T-helper 1 cell treated with Interleukin-12 subunit alpha and Interleukin-12 subunit beta and Interleukin-4 antibody, amounts not matched to agents 30 μg/mL and 1 μg/mL, for 36 hours (primary cell): Measurements from ENCODE around the gene ARHGEF11.

ENCODE experiments used
- H3K27ac Mint-ChIP-seq: one replicate; pipeline ENCODE4 v1.8.0; 2021; ENCODE audit warnings: mild to moderate bottlenecking, mixed read lengths
- H3K27me3 Mint-ChIP-seq: one replicate; pipeline ENCODE4 v1.8.0; 2021; ENCODE audit warnings: low read depth, mixed read lengths
- H3K36me3 Mint-ChIP-seq: one replicate; pipeline ENCODE4 v1.8.0; 2021; ENCODE audit warnings: low read depth, mixed read lengths
- H3K4me1 Mint-ChIP-seq: one replicate; pipeline ENCODE4 v1.8.0; 2021; ENCODE audit warnings: low read depth, mixed read lengths
- H3K4me3 Mint-ChIP-seq: one replicate; pipeline ENCODE4 v1.8.0; 2021; ENCODE audit warnings: mild to moderate bottlenecking, moderate library complexity, mixed read lengths
- H3K9me3 Mint-ChIP-seq: one replicate; pipeline ENCODE4 v1.8.0; 2021; ENCODE audit warnings: mixed read lengths

Gene ARHGEF11

DNA sequence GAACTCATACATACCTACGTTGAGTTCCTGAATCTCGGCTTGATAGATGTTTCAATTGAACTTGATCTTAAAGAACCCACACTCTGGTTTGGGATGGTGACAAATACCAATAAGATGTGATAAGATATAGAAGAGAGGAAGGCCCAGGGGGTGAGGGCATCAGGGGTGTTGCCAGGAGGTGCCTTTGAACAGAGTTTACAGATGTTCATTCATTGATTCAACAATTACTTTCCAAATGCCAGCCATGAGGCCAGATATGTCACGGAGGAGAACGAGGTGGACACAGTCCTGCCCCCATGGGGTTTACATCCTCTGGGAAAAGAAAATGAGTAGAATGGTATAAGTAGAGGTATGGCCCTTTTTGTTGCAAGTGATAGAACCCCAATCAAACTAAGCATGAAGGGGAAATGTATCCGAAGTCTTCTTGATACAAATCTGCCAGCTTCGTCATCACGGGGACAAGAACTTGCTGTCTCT lies 124.5 kb downstream of the ARHGEF11 start:
- Mint-ChIP-seq H3K27me3 (peaks cover 90% of the 10 kb centered on the region), H3K4me3 (no peak overlapping the region), H3K4me1 (peaks cover 6% of the 10 kb centered on the region), H3K36me3 (no peaks in the 10 kb centered on the region), H3K27ac (no peak overlapping the region), H3K9me3 (no peaks in the 10 kb centered on the region)

GRCh38 chr1:156920233-156921052 lies 125.1 kb downstream of the ARHGEF11 start, which contains the start of gene LRRC71:
Gene LRRC71 (plus strand): TSS chr1:156920632. CDS start chr1:156920804, 172 bp downstream.
- Mint-ChIP-seq H3K4me3 (no peak within 1 kb of the TSS), H3K4me1 (peaks cover 6% of the 10 kb centered on the region), H3K27me3 (peaks cover 88% of the 10 kb centered on the region), H3K9me3 (no peaks in the 10 kb centered on the region), H3K36me3 (no peaks in the 10 kb centered on the region), H3K27ac (no peak within 1 kb of the TSS)

- Mint-ChIP-seq H3K27me3 (peaks cover 40% of the 10 kb centered on the region), H3K4me3 (no peak overlapping the region), H3K27ac (no peak overlapping the region), H3K9me3 (no peaks in the 10 kb centered on the region), H3K36me3 (no peaks in the 10 kb centered on the region), H3K4me1 (no peaks in the 10 kb centered on the region)
Observed at GRCh38 chr1:156914440-156914856, 131.1 kb downstream of the ARHGEF11 start.

- H3K27ac Mint-ChIP-seq, result no peak overlapping the region
- no peak overlapping the region for H3K4me3 Mint-ChIP-seq
- peaks cover 35% of the 10 kb centered on the region for H3K27me3 Mint-ChIP-seq
- H3K4me1 Mint-ChIP-seq, result no peaks in the 10 kb centered on the region
- no peaks in the 10 kb centered on the region for H3K36me3 Mint-ChIP-seq
- H3K9me3 Mint-ChIP-seq, result no peaks in the 10 kb centered on the region
Observed at GRCh38 chr1:156913809-156914387, 131.6 kb downstream of the ARHGEF11 start.

GRCh38 chr1:156912861-156913808 lies 132.4 kb downstream of the ARHGEF11 start:
- H3K9me3 Mint-ChIP-seq, result no peaks in the 10 kb centered on the region
- H3K27me3 Mint-ChIP-seq, result peaks cover 27% of the 10 kb centered on the region
- H3K4me3 Mint-ChIP-seq, result no peak overlapping the region
- H3K27ac Mint-ChIP-seq, result no peak overlapping the region
- H3K4me1 Mint-ChIP-seq, result no peaks in the 10 kb centered on the region
- no peaks in the 10 kb centered on the region for H3K36me3 Mint-ChIP-seq

- H3K27ac Mint-ChIP-seq, result no peak overlapping the region
- H3K4me3 Mint-ChIP-seq, result no peak overlapping the region
- no peaks in the 10 kb centered on the region for H3K9me3 Mint-ChIP-seq
- H3K27me3 Mint-ChIP-seq, result peaks cover 23% of the 10 kb centered on the region
- H3K36me3 Mint-ChIP-seq, result no peaks in the 10 kb centered on the region
- no peaks in the 10 kb centered on the region for H3K4me1 Mint-ChIP-seq
Observed at GRCh38 chr1:156912310-156912709, 133.2 kb downstream of the ARHGEF11 start.

GRCh38 chr1:156911577-156912298 lies 133.8 kb downstream of the ARHGEF11 start:
- Mint-ChIP-seq H3K36me3 (no peaks in the 10 kb centered on the region), H3K27ac (no peak overlapping the region), H3K9me3 (no peaks in the 10 kb centered on the region), H3K27me3 (peaks cover 19% of the 10 kb centered on the region), H3K4me3 (no peak overlapping the region), H3K4me1 (no peaks in the 10 kb centered on the region)

- Mint-ChIP-seq H3K27ac (no peak overlapping the region), H3K4me1 (no peaks in the 10 kb centered on the region), H3K27me3 (peaks cover 9% of the 10 kb centered on the region), H3K4me3 (no peak overlapping the region), H3K9me3 (no peaks in the 10 kb centered on the region), H3K36me3 (no peaks in the 10 kb centered on the region)
Observed at GRCh38 chr1:156910309-156910782, 135.2 kb downstream of the ARHGEF11 start.

DNA sequence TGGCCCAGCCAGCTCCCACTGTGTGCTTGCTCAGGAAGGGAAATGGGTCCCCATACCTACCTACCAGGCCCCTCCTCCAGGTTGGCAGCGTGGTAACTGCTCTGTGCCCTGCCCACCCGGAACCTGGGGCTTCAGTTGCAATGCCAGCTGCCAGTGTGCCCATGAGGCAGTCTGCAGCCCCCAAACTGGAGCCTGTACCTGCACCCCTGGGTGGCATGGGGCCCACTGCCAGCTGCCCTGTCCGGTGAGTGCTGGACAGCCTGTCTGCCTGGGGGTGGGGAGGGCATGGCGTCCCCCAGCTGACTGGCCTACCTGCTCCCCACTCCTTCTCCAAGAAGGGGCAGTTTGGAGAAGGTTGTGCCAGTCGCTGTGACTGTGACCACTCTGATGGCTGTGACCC lies 135.9 kb downstream of the ARHGEF11 start:
- no peaks in the 10 kb centered on the region for H3K4me1 Mint-ChIP-seq
- H3K27ac Mint-ChIP-seq, result no peak overlapping the region
- H3K27me3 Mint-ChIP-seq, result peaks cover 9% of the 10 kb centered on the region
- no peaks in the 10 kb centered on the region for H3K9me3 Mint-ChIP-seq
- no peaks in the 10 kb centered on the region for H3K36me3 Mint-ChIP-seq
- no peak overlapping the region for H3K4me3 Mint-ChIP-seq

GRCh38 chr1:156908955-156909354 lies 136.6 kb downstream of the ARHGEF11 start:
- Mint-ChIP-seq H3K4me1 (no peaks in the 10 kb centered on the region), H3K36me3 (no peaks in the 10 kb centered on the region), H3K27me3 (peaks cover 12% of the 10 kb centered on the region), H3K27ac (no peak overlapping the region), H3K4me3 (no peak overlapping the region), H3K9me3 (no peaks in the 10 kb centered on the region)

DNA sequence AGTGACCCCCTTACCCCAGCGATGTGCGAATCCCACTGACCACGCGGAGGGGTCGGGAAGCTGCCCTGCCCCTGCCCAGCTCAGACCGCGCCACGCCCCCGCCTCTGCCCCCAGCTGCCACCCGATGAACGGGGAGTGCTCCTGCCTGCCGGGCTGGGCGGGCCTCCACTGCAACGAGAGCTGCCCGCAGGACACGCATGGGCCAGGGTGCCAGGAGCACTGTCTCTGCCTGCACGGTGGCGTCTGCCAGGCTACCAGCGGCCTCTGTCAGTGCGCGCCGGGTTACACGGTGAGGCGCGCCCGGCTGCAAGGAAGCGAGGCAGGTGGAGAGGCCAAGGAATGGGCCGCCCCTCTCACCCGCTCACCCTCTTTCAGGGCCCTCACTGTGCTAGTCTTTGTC lies 137.0 kb downstream of the ARHGEF11 start:
- Mint-ChIP-seq H3K27me3 (peaks cover 14% of the 10 kb centered on the region), H3K36me3 (no peaks in the 10 kb centered on the region), H3K9me3 (no peaks in the 10 kb centered on the region), H3K4me3 (no peak overlapping the region), H3K4me1 (no peaks in the 10 kb centered on the region), H3K27ac (no peak overlapping the region)

DNA sequence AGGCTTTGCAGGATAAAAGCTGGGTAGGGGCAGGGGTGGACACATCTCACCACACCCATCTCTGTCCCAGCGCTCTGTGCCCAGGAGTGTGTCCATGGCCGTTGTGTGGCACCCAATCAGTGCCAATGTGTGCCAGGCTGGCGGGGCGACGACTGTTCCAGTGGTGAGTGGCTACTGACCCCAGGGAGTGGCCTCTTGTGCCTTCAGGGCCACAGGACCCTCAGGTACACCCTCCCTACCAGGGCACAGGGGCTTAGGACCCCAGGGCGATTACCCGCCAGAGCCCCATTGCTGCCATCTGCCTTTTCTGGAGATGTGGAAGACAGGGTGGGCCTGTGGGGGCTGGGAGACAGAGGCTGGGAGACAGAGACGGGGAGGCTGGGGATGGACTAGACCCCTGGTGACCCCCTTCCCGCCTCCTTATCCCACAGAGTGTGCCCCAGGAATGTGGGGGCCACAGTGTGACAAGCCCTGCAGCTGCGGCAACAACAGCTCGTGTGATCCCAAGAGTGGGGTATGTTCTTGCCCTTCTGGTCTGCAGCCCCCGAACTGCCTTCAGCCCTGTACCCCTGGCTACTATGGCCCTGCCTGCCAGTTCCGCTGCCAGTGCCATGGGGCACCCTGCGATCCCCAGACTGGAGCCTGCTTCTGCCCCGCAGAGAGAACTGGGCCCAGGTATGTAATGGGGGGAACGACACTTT lies 139.2 kb downstream of the ARHGEF11 start:
- no peak overlapping the region for H3K4me3 Mint-ChIP-seq
- no peak overlapping the region for H3K27ac Mint-ChIP-seq
- peaks cover 14% of the 10 kb centered on the region for H3K27me3 Mint-ChIP-seq
- H3K4me1 Mint-ChIP-seq, result no peaks in the 10 kb centered on the region
- no peaks in the 10 kb centered on the region for H3K9me3 Mint-ChIP-seq
- no peaks in the 10 kb centered on the region for H3K36me3 Mint-ChIP-seq

GRCh38 chr1:156905651-156906050 lies 139.9 kb downstream of the ARHGEF11 start:
- Mint-ChIP-seq H3K4me3 (no peak overlapping the region), H3K27me3 (peaks cover 8% of the 10 kb centered on the region), H3K27ac (no peak overlapping the region), H3K9me3 (no peaks in the 10 kb centered on the region), H3K36me3 (no peaks in the 10 kb centered on the region), H3K4me1 (no peaks in the 10 kb centered on the region)
